Stimulated activated CD4-positive, alpha-beta T cell treated with anti-CD3 and anti-CD28 coated beads, Interleukin-12 subunit alpha, Interleukin-12 subunit beta, amount 100 ng/mL, for 24 hours (primary cell): ENCODE results near the gene BPIFB3.

Source experiments
- DNase-seq, 2 experiments: peaks; one replicate each; pipeline ENCODE4 v3.0.0-alpha.2; 2020; ENCODE audit warnings: low read depth in 2 of 2

BPIFB3 gene

GRCh38 chr20:33015700-33016580 is 37.8 kb upstream of the BPIFB3 start:
- DNase-seq, result no peak

DNA sequence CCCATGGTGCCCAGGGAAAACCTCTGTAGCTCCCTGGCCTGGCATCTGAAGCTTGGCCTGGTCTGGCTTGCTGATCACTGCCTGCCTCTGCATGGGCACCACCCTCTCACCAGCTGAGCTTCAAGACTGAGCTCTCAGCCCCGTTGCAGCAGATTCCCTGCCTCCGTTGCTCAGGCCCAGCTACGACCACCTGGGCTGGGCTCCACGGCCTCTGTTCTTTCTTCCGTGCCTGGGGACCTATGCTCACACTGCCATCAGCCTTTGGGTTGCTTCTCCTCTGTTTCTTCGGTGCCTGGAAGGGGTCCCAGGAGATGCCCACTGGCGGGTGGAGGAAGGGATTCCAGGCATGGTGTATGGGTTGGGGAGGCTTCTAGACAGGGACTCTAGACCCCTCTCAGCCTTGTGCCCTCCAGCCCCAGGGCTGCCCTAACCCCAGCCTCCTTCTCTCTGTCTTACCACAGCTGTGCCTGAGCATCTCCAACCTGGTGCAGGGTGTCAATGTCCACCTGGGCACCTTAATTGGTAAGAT is 37.1 kb upstream of the BPIFB3 start:
- DNase-seq, result no peak

DNA sequence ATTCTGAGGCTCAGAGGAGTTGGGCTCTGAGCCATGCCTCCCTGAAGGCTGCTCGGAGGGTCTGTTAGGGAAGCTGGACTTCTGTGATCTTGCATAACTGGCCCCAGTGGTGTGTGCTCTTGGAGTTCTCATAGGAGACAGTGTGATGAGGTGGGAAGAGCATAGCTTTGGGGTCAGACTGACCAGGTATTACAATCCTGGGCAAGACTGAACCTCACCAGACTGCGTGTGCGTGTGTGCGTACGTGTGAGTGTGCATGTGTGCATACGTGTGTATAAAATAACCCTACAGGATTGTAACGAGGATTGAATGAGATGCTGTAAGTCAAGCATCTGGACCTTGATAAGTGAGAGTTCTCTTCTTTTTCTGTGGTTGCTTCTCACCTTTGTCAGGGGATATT is 36.2 kb upstream of the BPIFB3 start:
- DNase-seq, result no peak

DNA sequence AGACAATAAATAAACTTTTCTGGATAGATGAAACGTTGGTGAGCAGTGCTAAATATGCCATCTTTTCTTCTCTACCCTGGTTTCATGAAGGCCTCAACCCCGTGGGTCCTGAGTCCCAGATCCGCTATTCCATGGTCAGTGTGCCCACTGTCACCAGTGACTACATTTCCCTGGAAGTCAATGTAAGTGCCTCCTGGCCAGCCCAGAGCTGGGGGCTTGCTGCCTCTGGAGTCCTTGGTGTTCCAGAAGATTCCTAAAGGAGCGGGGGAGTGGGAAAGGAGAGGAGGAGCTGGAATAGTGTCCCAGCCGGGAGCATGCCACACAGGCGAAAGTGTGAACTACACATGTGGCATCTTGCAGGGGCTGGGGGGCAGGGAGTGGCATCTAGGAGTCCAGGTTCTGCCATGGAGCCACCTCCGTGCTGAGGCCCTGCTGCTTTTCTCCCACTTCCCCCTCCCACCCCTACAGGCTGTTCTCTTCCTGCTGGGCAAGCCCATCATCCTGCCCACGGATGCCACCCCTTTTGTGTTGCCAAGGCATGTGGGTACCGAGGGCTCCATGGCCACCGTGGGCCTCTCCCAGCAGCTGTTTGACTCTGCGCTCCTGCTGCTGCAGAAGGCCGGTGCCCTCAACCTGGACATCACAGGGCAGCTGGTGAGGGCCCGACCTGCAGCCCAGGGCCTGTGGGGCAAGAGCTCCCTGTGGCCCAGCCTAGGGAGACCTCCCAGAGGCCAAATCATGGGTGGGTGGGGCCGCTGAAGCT is 35.4 kb upstream of the BPIFB3 start:
- no peak for DNase-seq

DNA sequence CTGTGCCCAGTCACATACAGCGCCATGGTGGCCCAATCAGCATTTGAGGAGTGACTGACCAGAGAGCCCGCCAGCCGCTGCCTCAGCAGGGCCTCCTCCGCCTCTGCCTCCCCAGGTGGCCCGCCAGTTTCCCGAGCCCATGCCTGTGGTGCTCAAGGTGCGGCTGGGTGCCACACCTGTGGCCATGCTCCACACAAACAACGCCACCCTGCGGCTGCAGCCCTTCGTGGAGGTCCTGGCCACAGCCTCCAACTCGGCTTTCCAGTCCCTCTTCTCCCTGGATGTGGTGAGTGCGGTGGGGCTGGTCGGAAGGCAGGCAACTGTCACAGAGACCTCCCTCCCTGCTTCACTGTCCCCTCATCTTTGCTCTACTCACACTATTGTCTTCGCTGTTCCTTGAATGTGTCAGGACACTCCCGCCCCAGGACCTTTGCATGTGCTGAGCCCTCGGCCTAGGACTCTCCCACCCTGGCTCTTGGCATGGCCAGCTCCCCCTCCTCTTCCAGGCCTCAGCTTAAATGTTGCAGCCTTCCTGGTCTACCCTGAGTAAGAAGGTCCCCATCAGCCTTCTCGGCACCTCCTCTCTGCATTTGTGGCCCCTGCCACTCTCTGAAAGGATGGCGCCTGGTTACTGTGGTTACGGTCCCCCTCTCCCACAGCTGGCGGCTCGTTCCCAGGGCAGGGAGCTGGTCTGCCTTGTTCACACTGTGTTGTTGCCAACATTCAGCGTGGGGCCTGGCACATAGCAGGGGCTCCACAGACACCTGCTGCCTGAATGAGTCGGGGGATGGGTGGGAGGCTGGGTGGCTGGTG is 34.0 kb upstream of the BPIFB3 start:
- DNase-seq, result no peak

GRCh38 chr20:33020278-33021161 is 33.2 kb upstream of the BPIFB3 start:
- DNase-seq, result no peak

- DNase-seq, result no peak
These were observed 31.8 kb upstream of the BPIFB3 start for GRCh38 chr20:33021879-33022278.

- DNase-seq, result no peak
These were observed 31.4 kb upstream of the BPIFB3 start for GRCh38 chr20:33022289-33022688.

DNA sequence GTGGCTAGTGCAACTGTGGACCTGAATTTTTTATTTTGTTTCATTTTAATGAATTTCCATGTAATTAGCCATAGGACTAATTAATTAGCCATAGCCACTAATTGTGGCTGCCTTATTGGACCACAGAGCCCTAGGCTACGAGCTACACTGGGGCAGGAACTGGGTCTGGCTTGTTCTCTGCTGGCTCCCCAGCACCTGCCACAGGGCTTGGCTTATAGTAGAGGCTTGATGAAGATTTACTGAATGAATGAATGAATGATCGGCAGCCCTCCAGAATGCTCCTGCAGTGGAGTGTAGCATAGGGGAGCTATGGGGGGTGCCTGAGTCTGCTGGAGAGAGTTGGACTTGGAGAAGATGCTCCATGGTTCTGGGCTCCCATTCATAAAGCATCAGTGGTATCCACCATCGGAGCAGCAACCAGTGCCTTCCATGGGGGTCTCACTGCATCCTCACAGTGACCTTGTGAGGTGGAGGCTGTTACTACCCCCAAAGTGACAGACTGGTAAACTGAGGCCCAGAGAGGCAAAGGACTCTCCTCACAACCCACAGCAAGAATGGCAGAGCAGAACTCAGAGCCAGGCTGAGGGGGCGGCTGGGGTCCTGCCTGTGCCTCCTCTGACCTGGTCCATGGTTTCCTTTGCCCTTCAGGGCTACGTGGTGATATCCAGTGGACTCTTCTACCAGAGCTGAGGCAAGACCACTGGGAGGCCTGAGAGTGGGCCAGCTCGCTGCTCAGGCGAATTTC is 30.8 kb upstream of the BPIFB3 start:
- no peak for DNase-seq

GRCh38 chr20:33023439-33024242 is 30.1 kb upstream of the BPIFB3 start:
- no peak for DNase-seq

GRCh38 chr20:33024243-33024560 is 29.5 kb upstream of the BPIFB3 start:
- DNase-seq, result no peak

GRCh38 chr20:33024609-33025317 is 28.9 kb upstream of the BPIFB3 start:
- no peak for DNase-seq

DNA sequence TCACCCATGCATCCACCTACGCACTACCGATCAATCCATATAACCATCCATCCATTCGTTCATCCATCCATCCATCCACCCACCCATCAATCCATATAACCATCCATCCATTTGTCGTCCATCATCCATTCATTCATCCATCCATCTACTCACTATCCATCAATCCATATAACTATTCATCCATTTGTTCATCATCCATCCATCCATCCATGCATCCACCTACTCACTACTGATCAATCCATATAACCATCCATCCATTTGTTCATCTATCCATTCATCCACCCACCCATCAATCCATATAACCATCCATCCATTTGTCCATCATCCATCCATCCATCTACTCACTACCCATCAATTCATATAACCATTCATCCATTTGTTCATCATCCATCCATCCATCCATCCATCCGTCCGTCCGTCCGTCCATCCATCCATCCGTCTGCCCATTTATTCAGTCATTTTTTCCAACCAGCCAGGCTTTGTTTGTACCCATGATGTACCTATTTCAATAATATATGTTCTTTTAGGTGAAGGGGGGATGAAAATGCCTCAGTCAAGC is 28.3 kb upstream of the BPIFB3 start:
- DNase-seq, result no peak

GRCh38 chr20:33026072-33026778 is 27.5 kb upstream of the BPIFB3 start:
- no peak for DNase-seq

- no peak for DNase-seq
These were observed 26.6 kb upstream of the BPIFB3 start for GRCh38 chr20:33026779-33027759.
